Measurements from ENCODE around the gene CACNG3.

DNA sequence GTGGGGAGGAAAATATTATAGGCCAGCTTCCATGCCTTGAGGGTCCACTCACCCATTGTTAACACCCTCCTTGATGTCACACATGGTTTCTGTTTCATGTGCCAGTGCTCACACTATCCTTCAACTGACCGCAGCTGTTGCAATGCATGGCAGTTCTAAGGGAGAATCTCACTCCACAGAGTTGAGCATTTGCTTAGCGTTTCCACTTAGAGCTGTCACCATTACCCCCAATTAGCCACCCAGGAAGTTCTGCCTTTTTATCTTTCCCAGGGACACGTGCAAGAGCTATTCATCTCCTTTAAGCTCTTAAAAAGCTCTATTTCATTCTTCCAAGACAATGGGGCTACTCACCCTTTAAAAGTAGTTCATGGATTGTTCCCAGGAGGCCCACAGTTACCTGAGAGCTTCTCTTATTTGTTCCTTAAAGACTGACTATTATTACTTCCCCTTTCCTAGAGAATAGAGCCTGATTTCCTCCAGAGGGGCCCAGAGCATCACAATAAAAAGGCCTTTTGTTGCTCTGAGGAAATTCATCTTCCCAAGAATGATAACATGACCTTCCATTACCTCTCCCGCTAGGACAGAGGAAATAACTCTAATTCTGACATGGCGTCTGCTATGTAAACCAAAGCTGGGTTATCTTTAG, 126.8 kb downstream of the CACNG3 start:
- TF ChIP-seq TAF1 (IDR thresholded peaks at IDR 0.05; ENCODE audit: low read depth) = no peak
- TF ChIP-seq, protein P1, sequence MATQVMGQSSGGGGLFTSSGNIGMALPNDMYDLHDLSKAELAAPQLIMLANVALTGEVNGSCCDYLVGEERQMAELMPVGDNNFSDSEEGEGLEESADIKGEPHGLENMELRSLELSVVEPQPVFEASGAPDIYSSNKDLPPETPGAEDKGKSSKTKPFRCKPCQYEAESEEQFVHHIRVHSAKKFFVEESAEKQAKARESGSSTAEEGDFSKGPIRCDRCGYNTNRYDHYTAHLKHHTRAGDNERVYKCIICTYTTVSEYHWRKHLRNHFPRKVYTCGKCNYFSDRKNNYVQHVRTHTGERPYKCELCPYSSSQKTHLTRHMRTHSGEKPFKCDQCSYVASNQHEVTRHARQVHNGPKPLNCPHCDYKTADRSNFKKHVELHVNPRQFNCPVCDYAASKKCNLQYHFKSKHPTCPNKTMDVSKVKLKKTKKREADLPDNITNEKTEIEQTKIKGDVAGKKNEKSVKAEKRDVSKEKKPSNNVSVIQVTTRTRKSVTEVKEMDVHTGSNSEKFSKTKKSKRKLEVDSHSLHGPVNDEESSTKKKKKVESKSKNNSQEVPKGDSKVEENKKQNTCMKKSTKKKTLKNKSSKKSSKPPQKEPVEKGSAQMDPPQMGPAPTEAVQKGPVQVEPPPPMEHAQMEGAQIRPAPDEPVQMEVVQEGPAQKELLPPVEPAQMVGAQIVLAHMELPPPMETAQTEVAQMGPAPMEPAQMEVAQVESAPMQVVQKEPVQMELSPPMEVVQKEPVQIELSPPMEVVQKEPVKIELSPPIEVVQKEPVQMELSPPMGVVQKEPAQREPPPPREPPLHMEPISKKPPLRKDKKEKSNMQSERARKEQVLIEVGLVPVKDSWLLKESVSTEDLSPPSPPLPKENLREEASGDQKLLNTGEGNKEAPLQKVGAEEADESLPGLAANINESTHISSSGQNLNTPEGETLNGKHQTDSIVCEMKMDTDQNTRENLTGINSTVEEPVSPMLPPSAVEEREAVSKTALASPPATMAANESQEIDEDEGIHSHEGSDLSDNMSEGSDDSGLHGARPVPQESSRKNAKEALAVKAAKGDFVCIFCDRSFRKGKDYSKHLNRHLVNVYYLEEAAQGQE (IDR thresholded peaks at IDR 0.05; ENCODE audit: low read depth) = no peak
- TF ChIP-seq EP300 (IDR thresholded peaks at IDR 0.05; ENCODE audit: borderline replicate concordance) = no peak
- TF ChIP-seq FOXM1 (IDR thresholded peaks at IDR 0.05; ENCODE audit: borderline replicate concordance, low read depth) = no peak
- TF ChIP-seq, protein P2, sequence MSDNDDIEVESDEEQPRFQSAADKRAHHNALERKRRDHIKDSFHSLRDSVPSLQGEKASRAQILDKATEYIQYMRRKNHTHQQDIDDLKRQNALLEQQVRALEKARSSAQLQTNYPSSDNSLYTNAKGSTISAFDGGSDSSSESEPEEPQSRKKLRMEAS (IDR thresholded peaks at IDR 0.05) = no peak
- TF ChIP-seq, protein P3, sequence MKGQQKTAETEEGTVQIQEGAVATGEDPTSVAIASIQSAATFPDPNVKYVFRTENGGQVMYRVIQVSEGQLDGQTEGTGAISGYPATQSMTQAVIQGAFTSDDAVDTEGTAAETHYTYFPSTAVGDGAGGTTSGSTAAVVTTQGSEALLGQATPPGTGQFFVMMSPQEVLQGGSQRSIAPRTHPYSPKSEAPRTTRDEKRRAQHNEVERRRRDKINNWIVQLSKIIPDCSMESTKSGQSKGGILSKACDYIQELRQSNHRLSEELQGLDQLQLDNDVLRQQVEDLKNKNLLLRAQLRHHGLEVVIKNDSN (IDR thresholded peaks at IDR 0.05) = no peak
- TF ChIP-seq CREB1 (IDR thresholded peaks at IDR 0.05; ENCODE audit: low read depth) = no peak
- no peak for TF ChIP-seq TCF12 (IDR thresholded peaks at IDR 0.05; ENCODE audit: low read depth)
- TF ChIP-seq CEBPB (IDR thresholded peaks at IDR 0.05) = no peak
- no peak for TF ChIP-seq YY1 (IDR thresholded peaks at IDR 0.05; ENCODE audit: low read depth)
- no peak for TF ChIP-seq TEAD4 (IDR thresholded peaks at IDR 0.05)
- TF ChIP-seq EGR1 (IDR thresholded peaks at IDR 0.05) = no peak
- no peak for TF ChIP-seq NFIC (IDR thresholded peaks at IDR 0.05)
- TF ChIP-seq RAD21 (IDR thresholded peaks at IDR 0.05; ENCODE audit: low read depth) = no peak
